GM10248 (cell line): Measurements from ENCODE around the gene NISCH.

ENCODE experiments used
- CTCF ChIA-PET: fragments of 300-600 bp; sonication (Branson Sonifier 250); formaldehyde crosslinking; extraction: SDS; loops from one replicate; lab custom pipeline; 2021; ENCODE audit warnings: antibody characterized with exemption; lab: Yijun Ruan, JAX
- POLR2A ChIA-PET: fragments of 350-650 bp; sonication (Branson Sonifier 250); formaldehyde crosslinking; extraction: SDS; loops from one replicate; lab custom pipeline; 2020; ENCODE audit warnings: antibody characterized with exemption; lab: Yijun Ruan, JAX
- DNase-seq: peaks from one replicate; pipeline ENCODE4 v3.0.0; 2012; ENCODE audit errors: extremely low spot score
- CTCF ChIP-seq: IDR thresholded peaks from 2 replicates; pipeline ENCODE4 v1.5.1; 2012; ENCODE audit warnings: mild to moderate bottlenecking, low read depth; ENCODE audit errors: extremely low read depth, missing control alignments, control extremely low read depth

The NISCH gene

GRCh38 chr3:52455283-52456168 lies at the start of gene NISCH:
TSS of gene NISCH (plus strand) at chr3:52455604. CDS start at chr3:52455642, 38 bp downstream.
- DNase-seq: peak; percentile 98
- TF ChIP-seq CTCF: no peak
- POLR2A ChIA-PET: no interaction called here
- CTCF ChIA-PET: interaction anchor here (1.7 to 7.9 kb wide), 3 partner anchors 9 to 43 kb away, joined by 5 to 60 read pairs (median 53); partner anchors contain the start of gene SEMA3G

GRCh38 chr3:52406231-52406661 lies 49.2 kb upstream of the NISCH start:
- ChIA-PET CTCF (interaction anchor here (0.9 to 2.4 kb wide), 5 partner anchors 11 to 45 kb away, joined by 3 to 7 read pairs (median 6); no protein-coding TSS in a partner anchor), POLR2A (interaction anchor here (0.6 kb wide), 1 partner anchor 32 kb away, joined by 3 read pairs; no protein-coding TSS in a partner anchor)
- no peak for DNase-seq
- no peak for TF ChIP-seq CTCF

GRCh38 chr3:52406791-52407510 lies 48.5 kb upstream of the NISCH start:
- DNase-seq: no peak
- CTCF ChIA-PET: interaction anchor here (0.7 to 2.4 kb wide), 2 partner anchors 21 to 76 kb away, joined by 3 to 7 read pairs; no protein-coding TSS in a partner anchor
- POLR2A ChIA-PET: interaction anchor here (0.6 kb wide), 1 partner anchor 33 kb away, joined by 3 read pairs; no protein-coding TSS in a partner anchor
- TF ChIP-seq CTCF: no peak

GRCh38 chr3:52407779-52408178 lies 47.6 kb upstream of the NISCH start:
- ChIA-PET CTCF (interaction anchor here (2.4 kb wide), 1 partner anchor 20 kb away, joined by 7 read pairs; no protein-coding TSS in a partner anchor), POLR2A (no interaction called here)
- DNase-seq: no peak
- no peak for TF ChIP-seq CTCF

- CTCF ChIA-PET: interaction anchor here (2.4 kb wide), 1 partner anchor 19 kb away, joined by 7 read pairs; no protein-coding TSS in a partner anchor
- POLR2A ChIA-PET: no interaction called here
Measured at GRCh38 chr3:52408466-52408865, 46.9 kb upstream of the NISCH start.

More at GRCh38 chr3:52408466-52408865, 46.9 kb upstream of the NISCH start:
- no peak for DNase-seq
- TF ChIP-seq CTCF: no peak
